Measurements from ENCODE around the gene KDM8.
"Not testable (repeated sequence)": the region's sequence is repeated elsewhere in the genome, so short reads cannot be mapped to it uniquely, and the experiment has no call there.

KDM8 gene

GRCh38 chr16:27246439-27246838, 43.1 kb downstream of the KDM8 start:
- peaks cover 27% of the 10 kb centered on the region for H3K4me1 ChIP-seq (ENCODE audit: insufficient read depth, poor library complexity, severe bottlenecking)
- ATAC-seq (ENCODE audit: low read depth) (no peak), DNase-seq (ENCODE audit: low spot score) (no peak)
- no peaks in the 10 kb centered on the region for H3K9me3 ChIP-seq (ENCODE audit: severe bottlenecking)
- peak overlapping the region; percentile 45 for H3K27ac ChIP-seq (ENCODE audit: poor library complexity, severe bottlenecking)
- TF ChIP-seq CTCF (IDR thresholded peaks at IDR 0.05; ENCODE audit: poor library complexity, severe bottlenecking) = no peak
- no peaks in the 10 kb centered on the region for H3K27me3 ChIP-seq (ENCODE audit: insufficient read depth, poor library complexity, severe bottlenecking)
- H3K4me3 ChIP-seq (ENCODE audit: severe bottlenecking) = no peak overlapping the region
- peaks cover 6% of the 10 kb centered on the region for H3K36me3 ChIP-seq (ENCODE audit: low read depth)

GRCh38 chr16:27247076-27247475, 43.8 kb downstream of the KDM8 start:
- not testable (repeated sequence) for ATAC-seq (ENCODE audit: low read depth); H3K27ac ChIP-seq (ENCODE audit: poor library complexity, severe bottlenecking); H3K9me3 ChIP-seq (ENCODE audit: severe bottlenecking); H3K27me3 ChIP-seq (ENCODE audit: insufficient read depth, poor library complexity, severe bottlenecking); H3K4me3 ChIP-seq (ENCODE audit: severe bottlenecking); DNase-seq (ENCODE audit: low spot score); H3K36me3 ChIP-seq (ENCODE audit: low read depth)
- H3K4me1 ChIP-seq (ENCODE audit: insufficient read depth, poor library complexity, severe bottlenecking) = peaks cover 25% of the 10 kb centered on the region

- H3K27ac ChIP-seq (ENCODE audit: poor library complexity, severe bottlenecking) = no peak overlapping the region
Observed at GRCh38 chr16:27248036-27248435, 44.7 kb downstream of the KDM8 start.

GRCh38 chr16:27248886-27249285, 45.6 kb downstream of the KDM8 start:
- not testable (repeated sequence) for ATAC-seq (ENCODE audit: low read depth); DNase-seq (ENCODE audit: low spot score); H3K9me3 ChIP-seq (ENCODE audit: severe bottlenecking); H3K27ac ChIP-seq (ENCODE audit: poor library complexity, severe bottlenecking); H3K27me3 ChIP-seq (ENCODE audit: insufficient read depth, poor library complexity, severe bottlenecking); H3K4me3 ChIP-seq (ENCODE audit: severe bottlenecking)
- Histone ChIP-seq H3K4me1 (ENCODE audit: insufficient read depth, poor library complexity, severe bottlenecking) (peaks cover 25% of the 10 kb centered on the region), H3K36me3 (ENCODE audit: low read depth) (peaks cover 18% of the 10 kb centered on the region)

More at GRCh38 chr16:27248036-27248435, 44.7 kb downstream of the KDM8 start:
- Histone ChIP-seq H3K4me3 (ENCODE audit: severe bottlenecking) (no peak overlapping the region), H3K9me3 (ENCODE audit: severe bottlenecking) (no peaks in the 10 kb centered on the region), H3K4me1 (ENCODE audit: insufficient read depth, poor library complexity, severe bottlenecking) (peaks cover 21% of the 10 kb centered on the region), H3K27me3 (ENCODE audit: insufficient read depth, poor library complexity, severe bottlenecking) (no peaks in the 10 kb centered on the region), H3K36me3 (ENCODE audit: low read depth) (peaks cover 17% of the 10 kb centered on the region)
- TF ChIP-seq CTCF (IDR thresholded peaks at IDR 0.05; ENCODE audit: poor library complexity, severe bottlenecking) = no peak
- DNase-seq (ENCODE audit: low spot score) (no peak), ATAC-seq (ENCODE audit: low read depth) (no peak)

GRCh38 chr16:27251541-27252205, 48.3 kb downstream of the KDM8 start:
- no peak overlapping the region for H3K27ac ChIP-seq (ENCODE audit: poor library complexity, severe bottlenecking)
- H3K9me3 ChIP-seq (ENCODE audit: severe bottlenecking) = no peaks in the 10 kb centered on the region
- H3K36me3 ChIP-seq (ENCODE audit: low read depth) = peaks cover 37% of the 10 kb centered on the region
- H3K27me3 ChIP-seq (ENCODE audit: insufficient read depth, poor library complexity, severe bottlenecking) = no peaks in the 10 kb centered on the region
- ATAC-seq (ENCODE audit: low read depth) = no peak
- H3K4me3 ChIP-seq (ENCODE audit: severe bottlenecking) = no peak overlapping the region
- H3K4me1 ChIP-seq (ENCODE audit: insufficient read depth, poor library complexity, severe bottlenecking) = peaks cover 19% of the 10 kb centered on the region
- no peak for DNase-seq (ENCODE audit: low spot score)
- TF ChIP-seq CTCF (IDR thresholded peaks at IDR 0.05; ENCODE audit: poor library complexity, severe bottlenecking) = no peak

GRCh38 chr16:27252206-27252585, 48.9 kb downstream of the KDM8 start:
- no peak for ATAC-seq (ENCODE audit: low read depth)

More at GRCh38 chr16:27252206-27252585, 48.9 kb downstream of the KDM8 start:
- no peak for TF ChIP-seq CTCF (IDR thresholded peaks at IDR 0.05; ENCODE audit: poor library complexity, severe bottlenecking)
- DNase-seq (ENCODE audit: low spot score) = no peak
- peaks cover 19% of the 10 kb centered on the region for H3K4me1 ChIP-seq (ENCODE audit: insufficient read depth, poor library complexity, severe bottlenecking)
- no peak overlapping the region for H3K27ac ChIP-seq (ENCODE audit: poor library complexity, severe bottlenecking)
- no peaks in the 10 kb centered on the region for H3K27me3 ChIP-seq (ENCODE audit: insufficient read depth, poor library complexity, severe bottlenecking)
- no peak overlapping the region for H3K4me3 ChIP-seq (ENCODE audit: severe bottlenecking)
- no peaks in the 10 kb centered on the region for H3K9me3 ChIP-seq (ENCODE audit: severe bottlenecking)
- peaks cover 42% of the 10 kb centered on the region for H3K36me3 ChIP-seq (ENCODE audit: low read depth)

Measured in RWPE2 (cell line).